Measurements from ENCODE around the gene CALML5. TPM values are rescaled to one million over a fixed set of nuclear protein-coding genes. Genes with fewer than 3 reads are reported as not detected.

CALML5 gene
- polyA plus RNA-seq, 1 of the 3 experiments (the other 2 are of a cell fraction), result not detected

DNA sequence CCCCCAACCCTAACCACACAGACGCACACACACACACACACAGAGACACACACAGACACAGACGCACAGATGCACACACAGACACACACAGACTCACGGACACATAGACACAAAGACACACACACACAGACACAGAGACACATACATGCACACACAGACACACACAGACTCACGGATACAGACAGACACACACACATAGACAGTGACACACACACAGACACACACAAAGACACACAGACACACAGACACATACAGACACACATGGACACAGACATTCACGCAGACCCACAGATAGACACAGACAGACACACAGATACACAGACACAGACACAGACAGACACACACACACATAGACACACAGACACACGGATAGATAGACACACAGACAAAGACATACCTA, 2.1 kb downstream of the CALML5 start:
- H3K4me1 ChIP-seq (ENCODE audit: control insufficient read depth in 1 of 2, insufficient read depth in 2 of 2, low read depth in 1 of 2, low read length in 1 of 2), result no peaks in the 10 kb centered on the region
- no peak overlapping the region for H3K4me3 ChIP-seq (ENCODE audit: low read depth in 2 of 2, low read length in 1 of 2)
- no peak for DNase-seq
- no peaks in the 10 kb centered on the region for H3K79me2 ChIP-seq (ENCODE audit: insufficient read depth)
- no peak overlapping the region for H3K27ac ChIP-seq (ENCODE audit: low read depth in 2 of 2, low read length in 1 of 2)
- ChIA-PET POLR2A (no interaction called here), CTCF (no interaction called here)
- WGBS (ENCODE audit: low lambda C conversion rate), result 70% methylated on average over 6 of the region's 6 CpGs
- TF ChIP-seq NFIC (IDR thresholded peaks at IDR 0.05; ENCODE audit: borderline replicate concordance), result no peak
- no peak for TF ChIP-seq GATA2 (CRISPR knock-in tag; IDR thresholded peaks at IDR 0.05)
- TF ChIP-seq, protein P1, sequence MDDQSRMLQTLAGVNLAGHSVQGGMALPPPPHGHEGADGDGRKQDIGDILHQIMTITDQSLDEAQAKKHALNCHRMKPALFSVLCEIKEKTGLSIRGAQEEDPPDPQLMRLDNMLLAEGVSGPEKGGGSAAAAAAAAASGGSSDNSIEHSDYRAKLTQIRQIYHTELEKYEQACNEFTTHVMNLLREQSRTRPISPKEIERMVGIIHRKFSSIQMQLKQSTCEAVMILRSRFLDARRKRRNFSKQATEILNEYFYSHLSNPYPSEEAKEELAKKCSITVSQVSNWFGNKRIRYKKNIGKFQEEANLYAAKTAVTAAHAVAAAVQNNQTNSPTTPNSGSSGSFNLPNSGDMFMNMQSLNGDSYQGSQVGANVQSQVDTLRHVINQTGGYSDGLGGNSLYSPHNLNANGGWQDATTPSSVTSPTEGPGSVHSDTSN (IDR thresholded peaks at IDR 0.05), result no peak
- TF ChIP-seq SMC3 (IDR thresholded peaks at IDR 0.05; ENCODE audit: low read depth, low read length), result no peak
- TF ChIP-seq, protein P2, sequence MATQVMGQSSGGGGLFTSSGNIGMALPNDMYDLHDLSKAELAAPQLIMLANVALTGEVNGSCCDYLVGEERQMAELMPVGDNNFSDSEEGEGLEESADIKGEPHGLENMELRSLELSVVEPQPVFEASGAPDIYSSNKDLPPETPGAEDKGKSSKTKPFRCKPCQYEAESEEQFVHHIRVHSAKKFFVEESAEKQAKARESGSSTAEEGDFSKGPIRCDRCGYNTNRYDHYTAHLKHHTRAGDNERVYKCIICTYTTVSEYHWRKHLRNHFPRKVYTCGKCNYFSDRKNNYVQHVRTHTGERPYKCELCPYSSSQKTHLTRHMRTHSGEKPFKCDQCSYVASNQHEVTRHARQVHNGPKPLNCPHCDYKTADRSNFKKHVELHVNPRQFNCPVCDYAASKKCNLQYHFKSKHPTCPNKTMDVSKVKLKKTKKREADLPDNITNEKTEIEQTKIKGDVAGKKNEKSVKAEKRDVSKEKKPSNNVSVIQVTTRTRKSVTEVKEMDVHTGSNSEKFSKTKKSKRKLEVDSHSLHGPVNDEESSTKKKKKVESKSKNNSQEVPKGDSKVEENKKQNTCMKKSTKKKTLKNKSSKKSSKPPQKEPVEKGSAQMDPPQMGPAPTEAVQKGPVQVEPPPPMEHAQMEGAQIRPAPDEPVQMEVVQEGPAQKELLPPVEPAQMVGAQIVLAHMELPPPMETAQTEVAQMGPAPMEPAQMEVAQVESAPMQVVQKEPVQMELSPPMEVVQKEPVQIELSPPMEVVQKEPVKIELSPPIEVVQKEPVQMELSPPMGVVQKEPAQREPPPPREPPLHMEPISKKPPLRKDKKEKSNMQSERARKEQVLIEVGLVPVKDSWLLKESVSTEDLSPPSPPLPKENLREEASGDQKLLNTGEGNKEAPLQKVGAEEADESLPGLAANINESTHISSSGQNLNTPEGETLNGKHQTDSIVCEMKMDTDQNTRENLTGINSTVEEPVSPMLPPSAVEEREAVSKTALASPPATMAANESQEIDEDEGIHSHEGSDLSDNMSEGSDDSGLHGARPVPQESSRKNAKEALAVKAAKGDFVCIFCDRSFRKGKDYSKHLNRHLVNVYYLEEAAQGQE (IDR thresholded peaks at IDR 0.05; ENCODE audit: low read depth, low read length), result no peak
- TF ChIP-seq NRF1 (IDR thresholded peaks at IDR 0.05; ENCODE audit: low read depth, low read length), result no peak
- TF ChIP-seq RFX5 (IDR thresholded peaks at IDR 0.05; ENCODE audit: low read length), result no peak
- TF ChIP-seq, protein P3, sequence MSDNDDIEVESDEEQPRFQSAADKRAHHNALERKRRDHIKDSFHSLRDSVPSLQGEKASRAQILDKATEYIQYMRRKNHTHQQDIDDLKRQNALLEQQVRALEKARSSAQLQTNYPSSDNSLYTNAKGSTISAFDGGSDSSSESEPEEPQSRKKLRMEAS (IDR thresholded peaks at IDR 0.05; ENCODE audit: low read depth), result no peak
- TF ChIP-seq TEAD4 (IDR thresholded peaks at IDR 0.05; ENCODE audit: borderline replicate concordance, insufficient read depth), result no peak
- no peak for TF ChIP-seq EZH2phosphoT487 (IDR thresholded peaks at IDR 0.05; ENCODE audit: borderline replicate concordance, low read depth)
- no peak for TF ChIP-seq FOXM1 (IDR thresholded peaks at IDR 0.05; ENCODE audit: low read depth)
- no peaks in the 10 kb centered on the region for H4K20me1 ChIP-seq (ENCODE audit: insufficient read depth)
- no peaks in the 10 kb centered on the region for H3K36me3 ChIP-seq (replicated peaks in 1 of 2; ENCODE audit: control insufficient read depth in 1 of 2, insufficient read depth in 2 of 2, low read length in 1 of 2)
- H3K4me2 ChIP-seq, result no peak overlapping the region
- no peaks in the 10 kb centered on the region for H3K9me2 ChIP-seq
- peaks cover 8% of the 10 kb centered on the region for H3K27me3 ChIP-seq (ENCODE audit: insufficient read depth)
- no peak overlapping the region for H2AFZ ChIP-seq (ENCODE audit: low read depth)
- no peaks in the 10 kb centered on the region for H3K9me3 ChIP-seq
- H3F3A ChIP-seq (replicated peaks; ENCODE audit: insufficient read depth), result no peaks in the 10 kb centered on the region
- H3K9ac ChIP-seq, result no peak overlapping the region

Data from SK-N-SH (cell line).